ENCODE measurements around the gene SELENOM. TPM values are rescaled to one million over a fixed set of nuclear protein-coding genes. Genes with fewer than 3 reads are reported as not detected.
"Not testable (repeated sequence)": the region's sequence is repeated elsewhere in the genome, so short reads cannot be mapped to it uniquely, and the experiment has no call there.

The SELENOM gene
- total and polyA plus RNA-seq, 4 donors: 40.2 to 85.1 (median 46.5) TPM

DNA sequence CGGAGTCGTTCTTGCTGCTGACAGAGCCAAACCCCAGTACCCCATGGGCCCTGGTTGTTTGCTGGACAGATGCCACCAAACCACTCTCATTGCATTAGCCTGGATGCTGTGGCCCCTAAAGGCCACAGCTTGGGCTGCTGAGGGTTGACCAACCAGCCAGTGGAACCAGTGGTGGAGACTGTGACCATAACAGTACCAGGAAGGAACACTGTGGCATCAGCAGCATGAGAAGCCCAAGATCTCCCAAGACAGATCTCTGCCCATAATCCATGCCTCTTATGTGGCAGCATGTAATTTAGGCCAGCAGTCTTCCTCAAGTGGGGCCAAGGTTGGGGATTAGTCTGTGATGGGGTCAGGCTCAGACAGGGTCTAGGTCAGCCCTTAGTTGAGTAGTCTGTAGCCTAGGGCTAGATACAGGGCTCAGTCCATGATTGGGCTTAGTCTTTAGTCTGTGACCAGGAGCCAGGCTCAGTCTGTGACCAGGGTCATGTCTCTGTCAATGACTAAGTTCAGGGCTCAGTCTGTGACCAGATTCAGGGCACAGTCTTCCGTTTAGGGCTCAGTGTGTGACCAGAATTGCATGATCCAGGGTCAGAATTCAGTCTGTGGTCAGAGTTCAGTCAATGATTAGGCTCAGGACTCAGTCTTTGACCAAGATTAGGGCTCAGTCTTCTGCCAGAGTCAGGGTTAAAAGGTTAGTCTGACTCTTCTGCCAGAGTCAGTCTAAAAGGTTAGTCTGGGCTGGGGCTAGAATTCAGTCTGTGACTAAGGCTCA is 10.9 kb upstream of the SELENOM start:
- H3K27ac ChIP-seq (ENCODE audit: low read depth, low read length): no peak overlapping the region

GRCh38 chr22:31112547-31113091 is 5.3 kb upstream of the SELENOM start:
- H3K9me3 ChIP-seq (ENCODE audit: control insufficient read depth, insufficient read depth, low read length); H3K27ac ChIP-seq (ENCODE audit: low read depth, low read length); H3K27me3 ChIP-seq (ENCODE audit: control insufficient read depth, insufficient read depth, low read length); DNase-seq (ENCODE audit: low read depth in 4 of 6, low spot score in 6 of 6); H3K4me3 ChIP-seq (ENCODE audit: low read depth, low read length); H3K4me1 ChIP-seq (ENCODE audit: control insufficient read depth, insufficient read depth, low read length); H3K36me3 ChIP-seq (ENCODE audit: control insufficient read depth, insufficient read depth, low read length): not testable (repeated sequence)
- 84% methylated on average over 5 of the region's 7 CpGs for WGBS (ENCODE audit: insufficient coverage)

More for the DNA sequence above, 10.9 kb upstream of the SELENOM start:
- no peaks in the 10 kb centered on the region for H3K9me3 ChIP-seq (ENCODE audit: control insufficient read depth, insufficient read depth, low read length)
- peaks cover 13% of the 10 kb centered on the region for H3K4me1 ChIP-seq (ENCODE audit: control insufficient read depth, insufficient read depth, low read length)
- no peaks in the 10 kb centered on the region for H3K27me3 ChIP-seq (ENCODE audit: control insufficient read depth, insufficient read depth, low read length)
- H3K36me3 ChIP-seq (ENCODE audit: control insufficient read depth, insufficient read depth, low read length): no peaks in the 10 kb centered on the region
- no peak overlapping the region for H3K4me3 ChIP-seq (ENCODE audit: low read depth, low read length)
- WGBS (ENCODE audit: insufficient coverage): 85% methylated on average over 3 of the region's 3 CpGs
- no peak for DNase-seq (ENCODE audit: low read depth in 4 of 6, low spot score in 6 of 6)

DNA sequence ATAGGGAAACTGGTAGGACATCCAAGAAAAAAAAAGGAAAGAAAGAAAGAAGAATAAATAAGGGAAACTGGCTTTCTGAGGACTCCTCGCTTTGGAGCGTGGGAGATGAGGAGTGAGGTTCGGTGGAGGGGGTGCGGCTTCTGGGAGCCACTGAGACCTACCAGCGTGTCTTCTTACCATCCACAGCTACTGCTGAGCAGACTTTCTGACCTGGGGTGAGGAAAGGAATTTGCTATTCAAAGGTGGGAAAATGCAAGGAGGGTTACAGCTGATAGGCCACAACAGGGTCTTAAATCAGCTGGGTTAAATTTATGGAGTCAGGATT is 488 bp upstream of the SELENOM start:
- H3K4me1 ChIP-seq (ENCODE audit: control insufficient read depth, insufficient read depth, low read length): peaks cover 31% of the 10 kb centered on the region
- H3K27ac ChIP-seq (ENCODE audit: low read depth, low read length): peak overlapping the region; percentile 88
- H3K36me3 ChIP-seq (ENCODE audit: control insufficient read depth, insufficient read depth, low read length): peaks cover 14% of the 10 kb centered on the region
- no peaks in the 10 kb centered on the region for H3K27me3 ChIP-seq (ENCODE audit: control insufficient read depth, insufficient read depth, low read length)
- H3K4me3 ChIP-seq (ENCODE audit: low read depth, low read length): peak overlapping the region; percentile 76
- no peak for DNase-seq (ENCODE audit: low read depth in 4 of 6, low spot score in 6 of 6)
- H3K9me3 ChIP-seq (ENCODE audit: control insufficient read depth, insufficient read depth, low read length): no peaks in the 10 kb centered on the region
- WGBS (ENCODE audit: insufficient coverage): 0% methylated on average over 3 of the region's 5 CpGs

GRCh38 chr22:31106731-31107177 is 614 bp downstream of the SELENOM start:
- H3K4me1 ChIP-seq (ENCODE audit: control insufficient read depth, insufficient read depth, low read length): peaks cover 31% of the 10 kb centered on the region
- H3K27ac ChIP-seq (ENCODE audit: low read depth, low read length): peak overlapping the region; percentile 88
- 33% methylated on average over 8 of the region's 14 CpGs for WGBS (ENCODE audit: insufficient coverage)
- DNase-seq (ENCODE audit: low read depth in 4 of 6, low spot score in 6 of 6): no peak
- H3K27me3 ChIP-seq (ENCODE audit: control insufficient read depth, insufficient read depth, low read length): no peaks in the 10 kb centered on the region
- H3K36me3 ChIP-seq (ENCODE audit: control insufficient read depth, insufficient read depth, low read length): peaks cover 24% of the 10 kb centered on the region
- peak overlapping the region; percentile 76 for H3K4me3 ChIP-seq (ENCODE audit: low read depth, low read length)
- H3K9me3 ChIP-seq (ENCODE audit: control insufficient read depth, insufficient read depth, low read length): no peaks in the 10 kb centered on the region

- peaks cover 27% of the 10 kb centered on the region for H3K36me3 ChIP-seq (ENCODE audit: control insufficient read depth, insufficient read depth, low read length)
- no peak for DNase-seq (ENCODE audit: low read depth in 4 of 6, low spot score in 6 of 6)
- no peak overlapping the region for H3K27ac ChIP-seq (ENCODE audit: low read depth, low read length)
- peak overlapping the region; percentile 76 for H3K4me3 ChIP-seq (ENCODE audit: low read depth, low read length)
- H3K27me3 ChIP-seq (ENCODE audit: control insufficient read depth, insufficient read depth, low read length): no peaks in the 10 kb centered on the region
- H3K4me1 ChIP-seq (ENCODE audit: control insufficient read depth, insufficient read depth, low read length): peaks cover 31% of the 10 kb centered on the region
- WGBS (ENCODE audit: insufficient coverage): 43% methylated on average over 2 of the region's 4 CpGs
- H3K9me3 ChIP-seq (ENCODE audit: control insufficient read depth, insufficient read depth, low read length): no peaks in the 10 kb centered on the region
Observed at GRCh38 chr22:31106001-31106571, 1.3 kb downstream of the SELENOM start.

DNA sequence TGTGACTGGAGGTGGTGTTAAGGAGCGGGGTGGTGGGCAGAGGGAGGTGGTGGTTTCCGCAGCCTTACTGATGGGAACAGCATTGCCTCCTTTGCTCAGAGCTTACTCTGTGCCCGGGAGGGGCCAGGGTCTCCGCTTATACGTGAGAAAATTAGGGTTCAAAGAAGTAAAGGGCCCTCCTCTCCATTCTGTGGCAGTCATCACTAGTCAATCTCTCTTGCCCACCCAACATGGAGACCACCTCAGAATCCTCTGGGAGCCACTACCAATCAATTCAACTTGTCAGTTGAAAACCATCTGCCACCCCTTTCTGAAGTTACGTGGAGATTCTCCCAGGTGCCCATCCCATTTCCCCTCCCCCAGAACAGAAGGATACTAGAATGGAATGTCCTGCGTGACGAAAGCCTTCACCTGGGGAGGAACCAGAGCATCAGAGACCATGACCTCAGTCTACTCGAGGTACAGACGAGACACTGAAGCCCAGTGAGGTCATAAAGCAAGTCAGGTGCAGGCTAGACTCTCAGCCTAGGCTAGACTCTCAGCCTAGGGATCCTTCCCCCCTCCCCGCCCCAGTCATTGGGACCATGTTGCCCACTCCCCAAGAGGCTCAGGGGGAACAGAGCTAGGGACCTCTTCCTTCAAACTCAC is 2.0 kb downstream of the SELENOM start:
- H3K36me3 ChIP-seq (ENCODE audit: control insufficient read depth, insufficient read depth, low read length): peaks cover 34% of the 10 kb centered on the region
- 77% methylated on average over 6 of the region's 11 CpGs for WGBS (ENCODE audit: insufficient coverage)
- H3K27ac ChIP-seq (ENCODE audit: low read depth, low read length): no peak overlapping the region
- H3K27me3 ChIP-seq (ENCODE audit: control insufficient read depth, insufficient read depth, low read length): no peaks in the 10 kb centered on the region
- no peak overlapping the region for H3K4me3 ChIP-seq (ENCODE audit: low read depth, low read length)
- H3K4me1 ChIP-seq (ENCODE audit: control insufficient read depth, insufficient read depth, low read length): peaks cover 31% of the 10 kb centered on the region
- DNase-seq (ENCODE audit: low read depth in 4 of 6, low spot score in 6 of 6): no peak
- H3K9me3 ChIP-seq (ENCODE audit: control insufficient read depth, insufficient read depth, low read length): no peaks in the 10 kb centered on the region

GRCh38 chr22:31104869-31105268 is 2.5 kb downstream of the SELENOM start:
- Histone ChIP-seq H3K27ac (ENCODE audit: low read depth, low read length) (no peak overlapping the region), H3K9me3 (ENCODE audit: control insufficient read depth, insufficient read depth, low read length) (no peaks in the 10 kb centered on the region), H3K36me3 (ENCODE audit: control insufficient read depth, insufficient read depth, low read length) (peaks cover 39% of the 10 kb centered on the region), H3K4me1 (ENCODE audit: control insufficient read depth, insufficient read depth, low read length) (peaks cover 31% of the 10 kb centered on the region), H3K4me3 (ENCODE audit: low read depth, low read length) (no peak overlapping the region), H3K27me3 (ENCODE audit: control insufficient read depth, insufficient read depth, low read length) (no peaks in the 10 kb centered on the region)
- DNase-seq (ENCODE audit: low read depth in 4 of 6, low spot score in 6 of 6): peak in 1 of 6 donors; percentile 54
- 12% methylated on average over 27 of the region's 35 CpGs for WGBS (ENCODE audit: insufficient coverage)

GRCh38 chr22:31103899-31104694 is 3.3 kb downstream of the SELENOM start:
- Histone ChIP-seq H3K4me1 (ENCODE audit: control insufficient read depth, insufficient read depth, low read length) (peaks cover 33% of the 10 kb centered on the region), H3K27me3 (ENCODE audit: control insufficient read depth, insufficient read depth, low read length) (no peaks in the 10 kb centered on the region), H3K36me3 (ENCODE audit: control insufficient read depth, insufficient read depth, low read length) (peaks cover 45% of the 10 kb centered on the region), H3K4me3 (ENCODE audit: low read depth, low read length) (no peak overlapping the region), H3K27ac (ENCODE audit: low read depth, low read length) (no peak overlapping the region), H3K9me3 (ENCODE audit: control insufficient read depth, insufficient read depth, low read length) (no peaks in the 10 kb centered on the region)
- 76% methylated on average over 22 of the region's 33 CpGs for WGBS (ENCODE audit: insufficient coverage)
- peak in 1 of 6 donors; percentile 79 for DNase-seq (ENCODE audit: low read depth in 4 of 6, low spot score in 6 of 6)

GRCh38 chr22:31103111-31103510 is 4.3 kb downstream of the SELENOM start:
- no peak overlapping the region for H3K27ac ChIP-seq (ENCODE audit: low read depth, low read length)
- no peaks in the 10 kb centered on the region for H3K9me3 ChIP-seq (ENCODE audit: control insufficient read depth, insufficient read depth, low read length)
- H3K4me1 ChIP-seq (ENCODE audit: control insufficient read depth, insufficient read depth, low read length): peaks cover 37% of the 10 kb centered on the region
- peaks cover 54% of the 10 kb centered on the region for H3K36me3 ChIP-seq (ENCODE audit: control insufficient read depth, insufficient read depth, low read length)
- DNase-seq (ENCODE audit: low read depth in 4 of 6, low spot score in 6 of 6): no peak
- H3K27me3 ChIP-seq (ENCODE audit: control insufficient read depth, insufficient read depth, low read length): no peaks in the 10 kb centered on the region
- H3K4me3 ChIP-seq (ENCODE audit: low read depth, low read length): no peak overlapping the region
- 88% methylated on average over 2 of the region's 2 CpGs for WGBS (ENCODE audit: insufficient coverage)
